ENCODE results near the gene RYR2.

RYR2 gene

DNA sequence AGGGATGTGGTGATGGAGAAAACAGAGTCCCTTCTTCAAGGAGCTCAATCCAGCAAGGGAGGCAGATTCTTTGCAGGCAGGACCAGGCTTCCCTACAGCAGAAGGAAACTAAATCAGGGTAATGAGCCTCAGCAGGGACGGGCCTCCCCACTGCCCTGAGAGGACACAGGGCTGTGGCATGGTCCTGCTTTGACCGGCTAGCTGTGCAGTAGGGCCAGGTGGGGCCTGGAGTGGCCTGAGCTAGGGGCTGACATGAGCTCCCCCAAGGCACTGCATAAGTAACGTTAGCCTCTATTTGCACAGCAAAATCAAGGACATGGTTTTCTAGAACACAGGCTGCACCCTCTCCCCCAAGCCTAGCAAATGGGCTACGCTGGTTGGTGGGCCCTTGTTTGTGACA, 162.9 kb downstream of the RYR2 start:
- no peak for FAIRE-seq

DNA sequence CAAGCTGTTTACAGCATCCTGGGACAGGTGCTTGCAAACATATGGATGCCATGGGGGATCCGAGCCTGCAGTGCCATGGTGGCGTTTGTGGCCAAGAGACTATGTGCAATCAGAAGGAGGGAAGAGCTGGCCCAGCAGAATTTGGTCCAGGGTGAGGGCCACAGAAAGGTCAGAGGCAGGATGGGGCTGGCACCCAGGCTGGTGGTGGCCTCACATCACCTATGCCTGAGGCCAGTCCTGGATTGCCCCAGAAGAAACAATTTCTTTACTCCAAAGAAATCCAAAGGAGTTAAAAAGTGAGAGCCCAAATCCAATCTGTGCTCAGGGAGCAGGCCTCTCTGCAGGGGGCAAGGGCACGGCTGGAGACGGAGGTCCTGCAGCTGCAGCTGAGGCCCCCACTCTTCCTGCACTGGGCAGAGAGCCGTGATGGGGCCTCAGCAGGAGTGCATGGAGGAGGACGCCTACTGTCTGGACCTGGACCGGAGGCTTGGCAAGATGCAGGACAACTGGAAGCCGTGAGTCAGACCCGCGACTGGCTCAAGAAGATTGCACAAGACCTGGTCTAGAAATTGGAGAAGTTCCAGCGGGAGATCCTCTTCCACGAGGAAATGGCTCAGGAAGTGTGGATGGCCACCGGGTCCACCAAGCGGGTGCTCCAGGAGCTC, 163.5 kb downstream of the RYR2 start:
- FAIRE-seq, result no peak

DNA sequence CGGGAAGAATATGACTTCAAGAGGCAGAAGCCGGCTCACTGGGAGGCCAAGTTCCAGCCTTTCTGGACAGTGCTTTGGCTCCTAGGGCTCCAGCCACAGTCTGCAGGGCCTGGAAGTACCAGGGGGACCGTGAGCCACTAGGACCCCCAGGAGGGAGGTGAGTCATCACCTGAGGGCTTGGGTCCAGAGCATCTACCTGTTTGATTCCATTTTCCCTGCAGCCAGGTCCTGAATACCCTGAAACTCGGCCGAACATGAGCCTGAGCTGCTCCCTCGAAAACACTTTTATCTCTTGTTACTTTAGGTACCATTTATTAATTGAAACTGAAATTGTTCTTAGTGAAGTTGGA, 164.1 kb downstream of the RYR2 start:
- FAIRE-seq, result no peak

DNA sequence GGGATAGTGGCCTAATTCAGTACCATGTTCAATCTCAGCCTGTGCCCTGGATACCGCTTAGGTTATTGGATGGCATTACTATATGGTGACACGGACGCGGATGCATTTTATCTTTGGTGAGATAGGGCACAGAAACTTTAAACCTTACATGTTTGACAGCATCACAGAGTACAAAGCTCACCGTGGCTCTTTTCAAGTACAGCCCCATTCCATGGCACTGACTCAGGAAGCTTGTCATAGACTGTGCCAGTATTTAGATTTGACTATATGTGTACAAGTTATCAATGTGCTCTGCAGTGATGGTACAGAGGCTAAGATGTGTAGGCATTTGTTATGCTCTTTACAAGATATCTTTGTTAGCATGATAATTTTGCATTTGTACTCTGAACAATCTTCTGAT, 169.0 kb downstream of the RYR2 start:
- FAIRE-seq, result no peak

DNA sequence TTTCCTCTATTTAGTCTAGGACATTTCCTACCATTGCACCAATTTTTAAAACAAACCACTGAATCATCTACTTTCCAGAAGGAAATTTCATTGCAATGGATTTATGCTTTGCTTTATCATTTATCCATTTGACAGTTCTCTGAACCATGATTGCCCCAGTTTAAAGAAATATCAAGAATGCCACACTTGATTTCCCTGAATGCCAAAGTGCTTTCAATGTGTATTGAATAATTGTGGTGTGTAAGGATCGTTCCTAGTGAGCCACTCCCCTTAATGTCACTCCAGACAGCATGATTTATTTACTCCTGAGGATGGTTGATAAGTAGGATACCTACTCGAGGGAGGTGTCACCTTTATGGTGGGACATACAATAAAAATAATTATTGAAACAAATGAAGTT, 169.6 kb downstream of the RYR2 start:
- FAIRE-seq, result no peak

DNA sequence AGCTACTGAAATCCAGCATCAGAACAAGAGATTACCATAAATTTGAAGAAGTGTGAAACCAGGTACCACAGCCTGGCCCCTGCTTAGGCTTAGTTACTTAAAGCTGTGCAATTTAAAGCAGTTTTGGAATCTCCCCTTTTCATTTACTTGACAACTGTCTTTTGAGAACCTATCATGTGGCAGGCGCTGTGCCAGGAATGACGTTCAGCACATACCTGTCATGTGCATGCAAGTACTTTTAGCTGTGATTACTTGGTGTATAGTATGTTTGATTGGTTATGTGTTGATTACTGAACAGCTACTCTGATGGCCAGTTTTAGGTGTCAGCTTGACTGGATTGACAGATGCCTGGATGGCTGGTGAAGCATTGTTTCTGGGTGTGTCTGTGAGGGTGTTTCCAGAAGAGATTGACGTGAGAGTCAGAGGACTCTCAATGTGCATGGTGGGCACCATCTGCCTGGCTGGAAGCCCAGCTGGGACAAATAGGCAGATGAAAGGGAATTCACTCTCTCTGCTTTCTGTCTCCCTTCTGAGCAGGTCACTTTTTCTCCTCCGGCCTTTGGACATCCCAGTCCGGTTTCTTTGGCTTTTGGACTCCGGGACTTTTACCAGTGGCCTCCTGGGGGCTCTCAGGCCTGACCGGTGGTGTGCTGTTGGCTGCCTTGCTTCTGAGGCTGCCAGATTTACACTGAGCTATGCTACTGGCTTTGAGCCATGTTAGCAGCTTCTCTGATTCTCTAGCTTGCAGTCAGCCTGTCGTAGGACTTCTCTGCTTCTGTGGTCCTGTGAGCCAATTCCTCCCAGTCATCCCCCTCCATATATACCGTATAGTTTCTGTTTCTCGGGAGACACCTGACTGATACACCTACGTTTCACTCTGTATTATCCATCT, 178.0 kb downstream of the RYR2 start:
- no peak for FAIRE-seq

DNA sequence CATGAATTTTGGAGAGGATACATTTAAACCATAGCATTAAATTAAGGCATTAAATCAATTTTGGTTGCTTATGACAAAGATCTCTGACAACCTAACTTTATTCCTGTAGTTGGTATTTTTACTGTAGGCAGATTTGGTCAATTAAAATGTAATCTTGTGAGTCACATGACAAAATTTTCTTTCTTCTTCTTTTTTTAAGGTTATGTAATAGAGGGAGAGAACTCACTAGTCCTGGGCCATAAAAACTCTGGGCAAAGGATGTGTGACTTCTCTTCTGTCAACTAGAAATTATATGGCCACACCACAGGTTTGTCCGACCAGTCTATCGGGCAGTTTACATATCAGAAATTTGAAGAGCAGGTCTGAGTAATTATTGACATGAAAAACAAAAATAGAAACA, 181.4 kb downstream of the RYR2 start:
- FAIRE-seq, result no peak

DNA sequence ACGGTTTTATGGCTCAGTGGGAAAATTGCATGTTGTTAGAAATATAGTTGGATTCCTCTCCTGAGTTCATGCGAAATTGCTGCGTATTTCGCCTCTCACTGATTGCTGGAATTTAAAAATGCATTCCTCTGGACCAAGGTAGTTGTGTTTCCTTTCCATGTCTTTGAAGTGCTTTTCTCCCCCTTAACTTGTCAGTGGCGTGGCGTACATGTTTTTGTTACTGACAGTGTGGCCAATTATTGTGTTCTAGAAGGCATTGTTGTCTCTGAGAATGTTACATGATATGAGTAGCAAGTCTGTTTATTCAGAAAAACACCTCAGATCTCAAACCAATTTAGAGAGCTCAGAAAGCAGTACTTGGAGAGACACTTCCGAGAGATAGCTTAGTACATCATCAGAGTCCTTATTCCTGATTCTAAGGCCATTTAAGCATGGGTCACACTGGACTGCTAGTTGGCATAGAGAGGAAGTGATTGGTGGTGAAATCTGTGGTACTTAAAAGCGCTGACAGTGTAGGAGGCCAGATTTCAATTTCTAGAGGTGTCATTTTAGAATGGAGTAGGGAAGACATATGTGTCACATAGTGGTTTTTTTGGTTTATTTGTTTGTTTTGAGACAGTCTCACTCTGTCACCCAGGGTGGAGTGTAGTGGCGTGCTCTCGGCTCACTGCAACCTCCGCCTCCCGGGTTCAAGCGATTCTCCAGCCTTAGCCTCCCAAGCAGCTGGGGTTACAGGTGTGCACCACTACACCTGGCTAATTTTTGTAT, 184.4 kb downstream of the RYR2 start:
- no peak for FAIRE-seq

DNA sequence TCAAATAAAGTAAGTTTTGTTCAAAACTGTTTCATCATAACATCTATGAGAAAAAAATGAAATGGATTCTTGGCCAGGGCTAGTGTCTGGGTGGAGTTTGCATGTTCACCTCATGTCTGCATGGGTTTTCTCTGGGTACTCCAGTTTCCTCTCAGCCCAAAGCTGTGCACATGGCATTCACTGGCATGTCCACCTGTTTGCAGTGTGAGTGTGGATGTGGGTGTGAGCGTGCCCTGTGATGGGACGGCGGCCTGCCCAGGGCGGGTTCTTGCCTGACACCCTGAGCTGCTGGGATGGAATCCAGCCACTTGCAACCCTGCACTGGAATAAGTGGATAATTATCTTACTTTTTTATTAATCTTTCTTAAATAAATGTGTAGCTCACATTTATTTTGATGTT, 185.5 kb downstream of the RYR2 start:
- FAIRE-seq, result no peak

DNA sequence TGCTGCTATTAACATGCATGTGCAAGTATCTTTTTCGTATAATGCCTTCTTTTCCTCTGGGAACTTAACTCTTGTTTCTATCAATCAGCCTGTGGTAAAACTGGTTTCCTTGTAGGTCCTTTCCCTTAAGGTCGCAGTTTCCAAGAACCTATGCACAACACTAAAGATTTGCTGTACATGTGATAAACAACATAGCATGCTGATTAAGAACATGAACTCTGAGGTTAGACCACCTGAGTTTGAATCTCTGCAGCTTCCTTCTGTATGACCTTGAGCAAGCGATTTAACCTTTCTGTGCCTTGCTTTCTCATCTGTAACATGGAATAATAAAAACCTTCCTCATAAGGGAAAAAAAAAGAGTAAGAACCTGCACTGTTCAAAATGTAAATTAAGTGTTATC, 186.4 kb downstream of the RYR2 start:
- no peak for FAIRE-seq

DNA sequence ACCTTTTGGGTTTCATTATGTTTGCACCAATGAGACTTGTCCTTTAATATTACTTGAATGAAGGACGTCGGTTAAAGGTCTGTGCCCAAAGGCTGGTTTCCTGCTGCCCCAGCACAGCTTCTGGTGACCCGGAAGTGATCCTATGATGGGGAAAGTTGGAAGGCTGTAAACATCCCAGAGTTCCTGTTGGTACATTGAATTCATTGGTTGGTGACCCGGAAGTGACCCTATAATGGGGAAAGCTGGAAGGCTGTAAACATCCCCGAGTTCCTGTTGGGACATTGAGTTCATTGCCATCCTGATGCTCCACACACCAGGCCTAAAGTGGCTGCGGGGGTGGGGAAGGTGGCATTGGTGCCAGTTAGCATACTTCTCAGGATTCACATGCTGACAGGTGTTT, 187.3 kb downstream of the RYR2 start:
- FAIRE-seq, result no peak

DNA sequence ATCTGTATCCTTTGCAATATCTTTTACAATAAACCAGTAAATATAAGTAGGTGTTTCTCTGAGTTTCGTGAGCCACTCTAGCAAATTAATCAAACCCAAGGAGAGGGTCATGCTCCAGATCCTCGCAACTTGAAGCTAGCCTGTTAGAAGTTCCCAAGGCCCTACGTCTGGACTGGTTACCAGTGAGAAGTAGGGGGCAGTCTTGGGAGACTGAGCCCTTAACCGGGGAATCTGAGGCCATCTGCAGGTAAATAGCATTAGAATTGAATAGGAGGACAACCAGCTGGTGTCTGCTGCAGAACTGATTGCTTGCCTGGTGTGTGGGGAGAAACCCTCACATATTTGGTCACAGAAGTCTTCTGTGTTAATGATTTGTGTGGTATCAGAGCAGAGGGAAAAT, 190.5 kb downstream of the RYR2 start:
- FAIRE-seq, result no peak

DNA sequence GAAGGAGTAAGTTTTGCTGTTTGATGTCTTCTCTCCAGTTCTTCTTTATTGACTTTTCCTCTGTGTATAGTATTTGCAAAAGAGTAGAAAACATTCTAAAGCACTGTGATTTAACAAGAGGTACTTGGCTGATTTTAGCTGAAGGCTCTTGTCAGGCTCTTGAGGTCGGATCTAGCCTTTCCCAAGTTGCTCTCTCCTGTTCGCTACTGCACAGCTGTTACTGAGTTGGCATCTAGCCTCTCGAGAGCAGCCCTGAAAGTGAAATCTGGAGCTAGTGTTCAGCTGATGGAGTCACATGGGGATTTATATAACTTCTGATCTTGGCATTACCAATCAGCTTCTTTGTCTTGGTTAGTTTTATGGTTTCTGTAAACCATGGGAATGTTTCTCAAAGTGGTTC, 193.1 kb downstream of the RYR2 start:
- FAIRE-seq, result no peak

DNA sequence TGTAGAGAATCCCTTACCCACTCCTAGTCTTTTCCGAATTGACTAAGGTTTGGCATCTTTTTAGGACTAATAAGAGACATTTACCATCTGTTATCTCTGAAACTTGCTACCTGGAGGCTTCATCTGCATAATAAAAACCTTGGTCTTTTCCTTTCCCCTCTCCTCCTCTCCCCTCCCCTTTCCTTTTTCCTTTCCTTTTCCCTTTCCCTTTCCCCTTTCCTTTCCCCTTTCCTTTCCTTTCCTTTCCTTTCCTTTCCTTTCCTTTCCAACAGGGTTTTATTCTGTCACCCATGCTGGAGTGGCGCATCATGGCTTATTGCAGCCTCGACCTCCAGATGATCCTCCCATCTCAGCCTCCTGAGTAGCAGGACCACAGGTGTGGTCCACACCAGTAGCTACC, 195.7 kb downstream of the RYR2 start:
- FAIRE-seq, result no peak

DNA sequence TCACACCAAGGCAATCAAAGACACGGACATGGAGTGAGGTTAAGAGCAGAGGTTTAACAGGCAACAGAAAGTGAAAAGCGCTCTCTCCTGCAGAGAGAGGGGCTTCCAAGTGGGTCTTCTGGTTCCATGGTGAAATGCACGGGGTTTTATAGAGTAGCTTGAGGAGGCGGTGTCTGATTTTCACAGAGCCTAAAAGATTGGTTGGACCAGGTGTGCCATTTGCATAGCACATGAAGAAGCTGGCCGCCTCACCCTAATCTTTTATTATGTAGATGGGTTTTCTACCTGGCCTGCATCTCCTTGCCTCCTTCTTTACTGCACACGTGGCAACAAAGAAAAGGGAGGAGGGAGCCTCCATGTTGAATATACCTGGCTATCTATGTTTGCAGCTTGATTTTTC, 197.3 kb downstream of the RYR2 start:
- no peak for FAIRE-seq

DNA sequence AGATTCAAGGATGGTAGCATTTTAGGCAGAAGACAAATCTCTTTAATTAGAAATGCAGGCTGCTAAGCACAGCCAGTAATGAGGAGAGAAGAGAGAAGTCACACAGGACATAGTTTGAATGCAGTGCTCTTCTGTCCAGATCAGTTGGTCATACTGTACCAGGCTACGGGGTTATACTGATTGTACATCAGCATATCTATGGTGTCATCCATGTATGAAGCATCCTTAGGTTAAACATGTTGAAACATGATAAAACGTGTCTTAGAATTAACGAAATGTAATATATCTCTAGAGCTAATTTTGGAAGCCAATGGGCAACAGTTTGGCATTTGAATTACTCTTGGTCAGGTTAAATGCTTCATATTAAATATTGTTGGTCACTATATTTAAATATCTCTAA, 199.1 kb downstream of the RYR2 start:
- FAIRE-seq, result no peak

DNA sequence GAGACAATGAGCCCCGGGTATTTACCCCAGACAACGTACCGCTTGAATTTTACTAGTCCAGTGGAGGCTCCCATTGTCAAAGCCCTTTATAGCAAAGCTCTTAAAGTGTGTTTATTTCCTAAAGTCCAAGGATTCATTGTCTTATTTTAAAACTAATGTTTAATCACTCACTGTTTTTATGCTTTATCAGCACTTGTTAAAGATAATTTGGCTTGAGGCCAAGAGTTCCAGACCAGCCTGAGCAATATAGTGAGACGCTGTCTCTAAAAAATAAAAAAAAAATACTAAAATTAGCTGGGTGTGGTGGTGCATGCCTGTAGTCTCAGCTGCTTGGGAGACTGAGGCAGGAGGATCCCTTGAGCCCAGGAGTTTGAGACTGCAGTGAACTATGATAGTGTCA, 202.8 kb downstream of the RYR2 start:
- FAIRE-seq, result no peak

DNA sequence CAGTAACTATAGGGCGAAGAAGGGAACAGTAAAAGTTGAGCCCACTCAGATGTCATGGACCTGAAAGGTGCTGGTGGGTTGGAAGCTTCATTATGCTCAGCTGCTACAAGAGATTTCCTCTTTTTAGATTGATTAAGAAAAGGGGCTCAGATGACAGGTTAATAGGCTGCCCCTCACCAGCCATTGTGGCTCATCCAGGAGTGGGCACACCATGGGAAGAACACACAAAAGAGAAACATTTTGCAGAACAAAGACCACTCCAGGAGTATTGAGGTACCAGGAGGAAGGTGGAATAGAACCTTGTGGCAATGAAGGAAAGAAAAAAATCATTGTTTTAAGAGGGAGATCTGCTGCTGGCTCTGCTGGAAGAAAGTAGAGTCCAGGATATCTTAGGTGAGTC, 205.5 kb downstream of the RYR2 start:
- FAIRE-seq, result no peak

DNA sequence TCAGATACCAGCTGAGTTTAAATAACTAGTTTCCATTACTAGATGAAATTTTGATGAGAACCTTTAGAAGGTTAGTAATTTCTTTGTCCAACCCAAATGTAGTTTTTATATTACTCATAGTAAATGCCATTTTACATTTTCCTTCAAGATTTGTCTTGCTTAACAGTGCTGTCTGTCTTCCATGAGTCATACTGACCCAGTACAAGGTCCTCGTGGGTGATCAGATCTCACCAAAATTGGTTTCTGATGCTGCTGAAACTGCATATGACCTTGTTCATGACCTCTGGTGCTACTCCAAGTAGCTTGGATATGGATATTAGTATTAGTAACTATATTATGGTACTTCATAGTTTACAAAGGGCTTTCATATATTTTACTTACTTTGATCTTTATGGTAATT, 207.1 kb downstream of the RYR2 start:
- FAIRE-seq, result no peak

DNA sequence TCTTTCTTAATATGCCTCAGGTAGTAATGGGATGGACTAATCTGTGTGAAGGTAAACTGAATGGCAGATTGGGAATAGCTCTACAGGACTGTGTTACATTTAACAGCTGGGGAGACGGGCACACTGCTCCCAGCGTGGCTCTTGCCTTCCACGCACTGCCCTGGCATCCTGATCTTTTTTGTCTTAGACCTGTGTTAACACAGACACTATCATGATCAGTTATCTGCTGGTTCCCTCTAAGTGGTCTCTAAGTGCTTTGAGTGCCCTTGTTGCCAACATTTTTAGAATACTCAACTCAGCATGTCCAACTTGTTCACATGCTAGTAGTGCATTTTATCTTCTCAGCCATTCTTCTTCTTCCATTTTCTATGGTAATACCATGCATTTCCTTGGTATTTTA, 208.1 kb downstream of the RYR2 start:
- no peak for FAIRE-seq

DNA sequence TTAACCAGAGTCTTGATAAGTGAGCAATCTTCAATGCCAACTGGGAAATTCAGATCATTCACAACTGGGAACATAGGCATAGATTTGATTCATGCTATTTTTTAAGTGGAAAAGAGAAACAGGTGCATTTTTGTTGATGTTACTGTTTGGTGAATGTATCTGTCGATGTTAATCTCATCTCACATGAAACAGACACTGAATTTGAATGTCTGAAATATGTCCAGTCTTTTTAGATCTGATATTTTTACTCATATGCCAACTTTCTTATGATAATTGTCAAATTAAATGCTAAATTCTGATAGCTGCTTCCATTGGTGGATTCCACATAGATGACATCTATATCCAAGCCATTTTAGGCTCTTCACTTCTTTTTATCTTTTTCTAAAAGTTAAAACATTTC, 213.1 kb downstream of the RYR2 start:
- FAIRE-seq, result no peak

DNA sequence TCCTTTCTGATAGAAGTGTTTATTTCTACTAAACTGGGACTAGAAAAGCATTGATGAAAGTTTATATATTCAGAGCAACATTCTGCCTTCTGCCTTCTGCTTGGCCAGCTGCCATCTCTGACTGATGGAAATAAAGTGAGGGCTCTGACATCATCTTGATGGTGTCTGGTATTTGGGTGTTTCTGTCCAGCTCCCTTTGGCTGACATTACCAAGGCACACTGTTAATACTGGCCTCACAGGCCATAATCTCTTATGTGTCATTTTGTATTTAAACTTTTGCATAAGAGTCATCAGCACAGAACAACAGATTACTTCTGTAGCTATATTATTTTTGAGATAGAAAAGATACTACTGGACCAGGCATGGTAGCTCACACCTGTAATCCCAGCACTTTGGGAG, 216.9 kb downstream of the RYR2 start:
- FAIRE-seq, result no peak

DNA sequence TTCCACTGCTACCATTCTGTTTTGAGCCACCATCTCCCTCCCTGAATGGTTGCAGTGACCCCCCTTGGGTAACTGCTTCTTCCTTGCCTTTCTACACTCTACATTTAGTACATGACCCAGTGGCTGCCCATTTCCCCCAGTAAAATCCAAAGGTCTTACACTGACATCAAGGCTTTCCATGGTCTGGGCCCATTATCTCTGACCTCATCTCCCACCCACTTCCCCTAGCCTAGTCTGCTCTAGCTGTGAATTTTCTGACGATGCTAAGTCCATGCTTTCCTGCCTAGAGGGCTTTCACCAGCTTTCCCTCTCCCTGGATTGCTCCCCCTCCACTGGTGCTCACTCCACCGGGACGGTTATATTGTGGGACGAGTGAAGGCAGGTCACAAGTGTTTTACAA, 219.2 kb downstream of the RYR2 start:
- FAIRE-seq, result no peak

DNA sequence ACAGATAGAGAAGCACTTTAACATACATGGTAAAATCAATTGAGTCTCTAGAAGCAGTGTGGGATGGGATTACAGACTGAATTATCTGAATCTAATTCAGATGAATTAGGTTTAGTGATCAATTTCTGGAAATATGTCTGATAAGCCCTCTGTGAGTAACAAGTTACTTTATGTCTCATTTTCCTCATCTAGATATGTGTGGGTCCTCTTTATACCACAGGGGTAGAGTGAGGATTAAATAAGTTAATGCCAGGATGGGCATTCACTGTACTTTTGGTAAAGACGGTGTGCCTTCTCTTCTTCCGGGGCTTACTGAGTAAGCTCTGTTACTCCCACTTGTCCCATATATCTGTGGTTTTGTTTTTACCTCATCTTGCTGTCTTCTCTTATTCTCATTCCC, 225.8 kb downstream of the RYR2 start:
- FAIRE-seq, result no peak
